ENCODE measurements around the gene IFT81.
"Not testable (repeated sequence)": the region's sequence is repeated elsewhere in the genome, so short reads cannot be mapped to it uniquely, and the experiment has no call there.

The IFT81 gene

GRCh38 chr12:110108309-110109036, 15.7 kb upstream of the IFT81 start:
- DNase-seq (ENCODE audit: low spot score): no peak

DNA sequence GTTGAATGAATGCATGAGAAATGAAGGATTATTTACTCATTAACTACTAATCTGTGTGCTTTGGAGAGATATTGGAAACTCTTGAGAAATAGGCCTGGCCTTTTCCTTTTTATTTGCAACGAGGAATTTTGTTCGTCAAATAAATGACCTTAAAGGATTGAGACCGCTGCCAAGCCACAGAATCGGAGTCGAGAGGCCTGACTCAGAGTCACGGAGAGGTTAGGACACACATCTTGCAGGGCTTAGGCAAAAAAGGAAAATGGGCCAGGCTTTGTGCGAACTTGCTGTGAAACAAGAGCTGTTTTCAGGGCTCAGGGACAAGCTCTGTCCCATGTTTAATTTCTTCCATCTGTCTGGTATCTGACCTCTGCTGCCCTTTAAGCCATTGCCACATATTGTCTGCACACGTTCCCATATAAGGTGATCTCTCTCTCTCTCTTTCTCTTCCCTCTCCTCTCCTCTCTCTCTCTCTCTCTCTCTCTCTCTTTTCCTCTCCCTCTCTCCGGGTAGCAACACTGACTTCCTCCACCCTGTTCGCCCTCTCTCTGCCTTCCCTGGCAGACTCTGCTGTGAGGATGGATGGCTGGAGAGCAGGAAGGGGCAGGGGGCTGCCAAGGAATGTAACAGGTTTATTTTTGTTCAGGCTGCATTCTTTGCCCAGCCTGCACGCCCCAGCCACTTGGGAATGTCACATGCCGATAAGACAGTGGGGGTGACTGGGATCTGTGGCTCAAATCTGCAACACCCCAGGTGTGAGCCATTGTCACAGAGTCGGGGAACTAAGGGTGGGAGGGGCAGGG, 14.9 kb upstream of the IFT81 start:
- DNase-seq (ENCODE audit: low spot score): no peak

DNA sequence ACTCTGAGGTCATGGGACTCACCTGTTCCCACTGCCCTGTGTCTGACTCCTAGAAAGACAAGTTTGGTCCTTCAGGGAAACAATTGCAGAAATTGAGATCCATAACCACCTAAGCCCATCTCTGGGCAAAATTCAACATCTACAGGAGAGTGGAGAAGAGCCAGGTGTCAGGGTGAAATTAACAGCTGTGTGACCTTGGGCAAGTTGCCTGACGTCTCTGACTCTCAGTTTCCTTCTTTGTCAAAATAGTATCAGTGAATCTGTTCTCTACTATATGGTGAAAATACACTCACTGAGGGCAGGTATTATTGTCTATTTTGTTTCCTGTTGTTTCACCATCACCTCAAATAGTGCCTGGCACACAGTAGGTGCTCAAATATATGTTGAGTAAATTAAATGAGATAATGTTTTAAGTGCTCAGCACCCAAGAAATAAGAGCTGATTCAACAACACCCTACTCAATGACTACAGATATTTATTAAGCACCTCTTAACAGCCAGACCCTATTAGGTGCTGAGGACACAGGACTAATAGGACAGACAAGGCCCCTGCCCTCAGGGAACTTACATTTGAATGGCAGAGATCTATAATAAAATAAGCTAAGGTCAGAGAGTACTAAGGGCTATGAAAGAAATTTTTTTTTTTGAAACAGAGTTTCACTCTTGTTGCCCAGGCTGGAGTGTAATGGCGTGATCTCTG, 14.2 kb upstream of the IFT81 start:
- DNase-seq (ENCODE audit: low spot score): no peak

GRCh38 chr12:110111476-110112334, 12.5 kb upstream of the IFT81 start:
- DNase-seq (ENCODE audit: low spot score): no peak

DNA sequence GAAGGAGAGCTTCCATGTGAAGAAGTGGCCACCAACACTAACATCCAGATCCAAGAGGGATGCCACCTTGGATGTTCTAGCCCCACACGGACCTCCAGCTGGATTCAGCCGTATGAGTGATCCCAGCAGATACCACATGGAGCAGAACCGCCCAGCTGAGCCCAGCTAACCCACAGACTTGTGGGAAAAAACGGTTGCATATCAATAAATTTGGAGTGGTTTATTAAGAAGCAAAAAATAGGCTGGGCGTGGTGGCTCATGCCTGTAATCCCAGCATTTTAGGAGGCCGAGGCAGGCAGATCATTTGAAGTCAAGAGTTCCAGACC, 11.9 kb upstream of the IFT81 start:
- no peak for DNase-seq (ENCODE audit: low spot score)

- no peak for DNase-seq (ENCODE audit: low spot score)
Observed at GRCh38 chr12:110114528-110114937, 9.6 kb upstream of the IFT81 start.

- no peak for DNase-seq (ENCODE audit: low spot score)
Observed at GRCh38 chr12:110115675-110116074, 8.5 kb upstream of the IFT81 start.

DNA sequence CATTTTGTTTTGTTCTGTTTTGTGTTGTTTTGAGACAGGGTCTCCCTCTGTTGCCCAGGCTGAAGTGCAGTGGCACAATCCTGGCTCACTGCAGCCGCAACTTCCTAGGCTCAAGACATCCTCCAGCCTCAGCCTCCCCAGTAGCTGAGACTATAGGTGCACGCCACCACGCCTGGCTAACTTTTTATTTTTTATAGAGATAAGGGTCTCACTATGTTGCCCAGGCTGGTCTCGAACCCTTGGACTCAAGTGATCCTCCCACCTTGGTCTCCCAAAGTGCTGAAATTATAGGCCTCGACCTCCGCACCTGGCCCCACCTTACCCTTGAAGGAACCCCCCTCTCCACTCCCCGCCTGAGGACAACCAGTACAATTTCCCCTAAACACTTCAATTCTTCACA, 7.5 kb upstream of the IFT81 start:
- DNase-seq (ENCODE audit: low spot score): no peak

DNA sequence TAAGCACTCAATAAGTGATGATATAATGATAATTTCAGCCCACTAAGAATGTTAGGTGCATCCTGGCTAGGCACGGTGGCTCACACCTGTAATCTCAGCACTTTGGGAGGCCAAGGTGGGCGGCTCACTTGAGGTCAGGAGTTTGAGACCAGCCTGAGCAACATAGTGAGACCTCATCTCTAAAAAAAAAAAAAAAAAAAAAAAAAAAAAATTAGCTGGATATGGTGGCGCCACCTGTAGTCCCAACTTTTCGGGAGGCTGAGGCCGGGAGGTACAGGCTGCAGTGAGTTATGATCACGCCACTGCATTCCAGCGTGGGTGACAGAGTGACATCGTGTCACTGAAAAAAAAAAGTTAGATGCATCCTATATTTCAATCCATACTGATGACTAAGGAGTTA, 6.9 kb upstream of the IFT81 start:
- not testable (repeated sequence) for DNase-seq (ENCODE audit: low spot score)

DNA sequence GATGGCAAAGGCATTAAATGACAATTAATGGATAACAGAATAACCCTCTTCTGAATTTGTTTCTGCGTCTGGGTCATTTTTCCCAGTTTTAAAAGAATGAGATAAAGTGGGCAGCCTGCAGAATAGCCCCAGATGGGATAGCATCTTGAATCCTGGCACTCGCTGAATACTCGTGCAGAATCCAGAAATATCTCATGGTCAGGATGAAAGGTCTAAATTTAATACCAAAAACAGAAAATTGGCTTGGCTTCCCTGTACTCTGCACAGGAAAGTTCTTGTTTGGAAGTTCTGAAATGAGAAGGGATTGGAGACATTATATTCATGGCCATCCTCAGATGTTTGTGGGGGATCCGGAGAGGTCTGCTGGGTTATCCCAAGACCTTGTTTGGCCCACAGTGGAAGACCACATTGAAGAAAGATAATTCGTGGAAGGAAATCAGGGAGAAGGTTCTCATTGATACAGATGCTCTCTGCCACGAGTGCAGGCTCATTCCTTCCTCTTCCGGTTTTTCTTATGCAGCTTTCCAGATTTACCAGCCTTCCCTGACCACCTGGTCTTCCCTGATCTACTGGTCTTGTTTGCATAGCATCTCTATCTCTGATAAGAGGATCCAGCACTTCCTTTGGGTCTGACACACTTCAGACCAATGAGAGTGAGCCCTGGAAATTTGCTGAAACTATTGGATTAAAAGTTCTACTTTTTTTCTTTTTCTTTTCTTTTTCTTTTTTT, 6.0 kb upstream of the IFT81 start:
- no peak for DNase-seq (ENCODE audit: low spot score)

DNA sequence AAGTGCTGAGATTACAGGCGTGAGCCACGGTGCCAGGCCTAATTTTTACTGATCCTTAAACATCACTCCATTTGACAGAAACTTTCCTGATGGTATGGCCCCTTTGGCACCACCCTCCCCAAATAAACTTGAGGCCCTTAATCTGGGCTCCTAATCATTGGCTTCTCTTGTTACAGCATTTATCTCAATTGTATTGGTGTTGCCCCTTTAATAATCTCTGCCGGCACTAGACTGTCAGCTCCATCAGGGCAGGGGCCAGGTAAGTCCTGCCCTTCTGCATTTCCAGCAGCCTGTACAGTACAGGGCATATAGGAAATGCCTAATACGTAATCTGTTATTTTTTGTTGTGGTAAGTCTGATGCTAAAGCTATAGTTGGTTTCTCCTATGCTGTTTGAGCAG, 1.2 kb upstream of the IFT81 start:
- no peak for DNase-seq (ENCODE audit: low spot score)

GRCh38 chr12:110123919-110124268, 263 bp upstream of the IFT81 start:
- no peak for DNase-seq (ENCODE audit: low spot score)

DNA sequence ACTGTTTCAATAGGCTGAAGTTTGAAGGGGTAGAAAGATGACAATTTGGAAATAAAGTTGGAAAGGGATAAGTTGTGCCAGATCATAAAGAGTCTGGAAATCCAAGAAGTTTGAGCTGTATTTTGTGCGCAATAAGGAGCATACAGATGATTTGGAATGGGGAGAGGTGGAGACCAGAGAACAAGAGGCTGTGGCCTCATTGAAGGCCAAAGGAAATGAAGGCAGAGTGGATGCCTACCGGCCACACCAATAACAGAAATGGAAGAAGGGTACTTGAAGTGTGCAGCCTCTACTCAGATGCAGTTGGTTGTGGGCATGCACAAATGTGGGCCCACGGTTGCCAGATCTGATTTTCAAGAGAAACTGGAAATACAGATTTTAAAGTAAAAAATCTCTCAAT, 2.4 kb downstream of the IFT81 start:
- no peak for DNase-seq (ENCODE audit: low spot score)

- no peak for DNase-seq (ENCODE audit: low spot score)
Observed at GRCh38 chr12:110134691-110135411, 10.7 kb downstream of the IFT81 start.

GRCh38 chr12:110135806-110136205, 11.6 kb downstream of the IFT81 start:
- no peak for DNase-seq (ENCODE audit: low spot score)

DNA sequence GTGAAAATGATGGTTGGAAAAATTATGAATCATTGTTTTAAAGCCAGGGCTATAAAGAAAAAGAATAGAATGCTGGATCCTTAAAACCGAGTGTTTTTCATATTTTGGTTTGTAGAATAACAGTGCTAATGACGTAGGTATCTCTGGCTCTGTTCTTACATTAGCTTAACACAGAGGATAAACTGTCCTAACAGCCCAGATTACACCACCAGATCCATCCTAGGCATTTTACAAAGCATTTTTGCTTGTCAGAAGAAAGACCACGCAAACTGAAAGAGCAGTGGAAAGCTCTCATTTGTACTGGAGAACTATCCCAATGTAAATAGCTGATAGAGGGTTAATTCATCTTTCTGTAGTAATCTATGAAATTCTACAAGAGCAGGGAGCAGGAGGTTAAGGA, 13.6 kb downstream of the IFT81 start:
- DNase-seq (ENCODE audit: low spot score): no peak

DNA sequence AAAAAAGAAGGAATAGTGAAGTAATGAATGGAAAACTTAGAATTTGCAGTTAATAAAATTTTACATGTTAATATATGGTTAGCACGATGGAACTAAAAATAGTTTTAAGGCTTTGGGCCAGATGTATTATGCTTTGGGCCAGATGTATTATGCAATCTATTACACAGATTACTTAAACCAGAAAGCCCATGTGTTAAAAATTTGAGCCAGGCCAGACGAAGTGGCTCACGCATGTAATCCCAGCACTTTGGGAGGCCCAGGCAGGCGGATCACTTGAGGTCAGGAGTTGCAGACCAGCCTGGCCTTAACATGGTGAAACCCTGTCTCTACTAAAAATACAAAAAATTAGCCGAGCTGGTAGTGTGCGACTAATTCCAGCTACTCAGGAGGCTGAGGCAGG, 17.2 kb downstream of the IFT81 start:
- no peak for DNase-seq (ENCODE audit: low spot score)

- no peak for DNase-seq (ENCODE audit: low spot score)
Observed at GRCh38 chr12:110146986-110147385, 22.8 kb downstream of the IFT81 start.

- DNase-seq (ENCODE audit: low spot score): no peak
Observed at GRCh38 chr12:110149086-110149660, 25.0 kb downstream of the IFT81 start.

DNA sequence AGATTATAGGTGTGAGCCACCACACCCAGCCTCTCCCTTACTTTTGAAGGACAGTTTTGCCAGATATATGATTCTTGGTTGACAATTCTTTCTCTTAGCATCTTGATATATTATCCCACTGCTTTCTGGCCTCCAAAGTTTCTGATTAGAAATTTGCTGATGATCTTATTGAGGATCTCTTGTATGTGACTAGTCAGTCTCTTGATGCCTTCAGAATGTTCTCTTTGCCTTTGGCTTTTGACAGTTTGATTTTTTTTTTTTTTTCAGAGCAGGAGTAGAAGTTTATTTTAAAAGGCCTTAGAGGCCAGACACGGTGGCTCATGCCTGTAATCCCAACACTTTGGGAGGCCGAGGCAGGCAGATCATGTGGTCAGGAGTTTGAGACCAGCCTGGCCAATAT, 32.6 kb downstream of the IFT81 start:
- DNase-seq (ENCODE audit: low spot score): no peak

GRCh38 chr12:110157539-110157938, 33.4 kb downstream of the IFT81 start:
- DNase-seq (ENCODE audit: low spot score): no peak

Data from globus pallidus (tissue), 1 donor.